ENCODE data around the gene BCL2L11.

The BCL2L11 gene

GRCh38 chr2:111184725-111185310 lies 64.1 kb downstream of the BCL2L11 start:
- TF ChIP-seq CTCF (IDR thresholded peaks at IDR 0.05; ENCODE audit: control insufficient read depth, insufficient read depth, low read depth, low read length, missing control alignments) = no peak
- no peak overlapping the region for H3K4me3 ChIP-seq (ENCODE audit: control insufficient read depth, low read depth, low read length)
- DNase-seq (ENCODE audit: low read depth) = no peak

- TF ChIP-seq CTCF (IDR thresholded peaks at IDR 0.05; ENCODE audit: control insufficient read depth, insufficient read depth, low read depth, low read length, missing control alignments) = no peak
- no peak for DNase-seq (ENCODE audit: low read depth)
- H3K4me3 ChIP-seq (ENCODE audit: control insufficient read depth, low read depth, low read length) = no peak overlapping the region
These were observed 64.8 kb downstream of the BCL2L11 start for GRCh38 chr2:111185361-111186022.

GRCh38 chr2:111186121-111186715 lies 65.5 kb downstream of the BCL2L11 start:
- DNase-seq (ENCODE audit: low read depth) = no peak
- no peak overlapping the region for H3K4me3 ChIP-seq (ENCODE audit: control insufficient read depth, low read depth, low read length)
- no peak for TF ChIP-seq CTCF (IDR thresholded peaks at IDR 0.05; ENCODE audit: control insufficient read depth, insufficient read depth, low read depth, low read length, missing control alignments)

GRCh38 chr2:111186933-111187332 lies 66.2 kb downstream of the BCL2L11 start:
- DNase-seq (ENCODE audit: low read depth) = no peak
- no peak for TF ChIP-seq CTCF (IDR thresholded peaks at IDR 0.05; ENCODE audit: control insufficient read depth, insufficient read depth, low read depth, low read length, missing control alignments)
- H3K4me3 ChIP-seq (ENCODE audit: control insufficient read depth, low read depth, low read length) = no peak overlapping the region

GRCh38 chr2:111188681-111189080 lies 68.0 kb downstream of the BCL2L11 start:
- no peak for TF ChIP-seq CTCF (IDR thresholded peaks at IDR 0.05; ENCODE audit: control insufficient read depth, insufficient read depth, low read depth, low read length, missing control alignments)
- no peak overlapping the region for H3K4me3 ChIP-seq (ENCODE audit: control insufficient read depth, low read depth, low read length)
- DNase-seq (ENCODE audit: low read depth) = no peak

GRCh38 chr2:111189106-111189505 lies 68.4 kb downstream of the BCL2L11 start:
- H3K4me3 ChIP-seq (ENCODE audit: control insufficient read depth, low read depth, low read length) = no peak overlapping the region
- DNase-seq (ENCODE audit: low read depth) = no peak
- TF ChIP-seq CTCF (IDR thresholded peaks at IDR 0.05; ENCODE audit: control insufficient read depth, insufficient read depth, low read depth, low read length, missing control alignments) = no peak

Measured in AG09309 (cell line).